Fibroblast of the aortic adventitia (primary cell): ENCODE results near the gene HOXA10. TPM values are rescaled to one million over a fixed set of nuclear protein-coding genes. Genes with fewer than 3 reads are reported as not detected.

Experiments
- DNase-seq: peaks from one replicate; pipeline ENCODE4 v3.0.0-alpha.2; 2010; ENCODE audit warnings: low read depth
- H3K4me3 ChIP-seq: 2 replicates; pipeline ENCODE4 v1.5.1; 2011; ENCODE audit warnings: low read depth, mild to moderate bottlenecking, control low read depth, low read length, moderate library complexity
- total RNA-seq: library from RNA; depleted of rRNA; stranded (reverse); fragments of >200 nt; gene quantifications from 2 replicates; pipeline ENCODE4 v1.2.3, GENCODE V29; 2012; ENCODE audit warnings: low replicate concordance
- TF ChIP-seq, protein P1 (sequence below): IDR thresholded peaks from 2 replicates; pipeline ENCODE4 v1.5.1; 2011; ENCODE audit warnings: mild to moderate bottlenecking, low read length, control low read depth, inconsistent platforms; ENCODE audit not compliant: insufficient read depth

Gene HOXA10
- total RNA-seq, 1 donor, result not detected

DNA sequence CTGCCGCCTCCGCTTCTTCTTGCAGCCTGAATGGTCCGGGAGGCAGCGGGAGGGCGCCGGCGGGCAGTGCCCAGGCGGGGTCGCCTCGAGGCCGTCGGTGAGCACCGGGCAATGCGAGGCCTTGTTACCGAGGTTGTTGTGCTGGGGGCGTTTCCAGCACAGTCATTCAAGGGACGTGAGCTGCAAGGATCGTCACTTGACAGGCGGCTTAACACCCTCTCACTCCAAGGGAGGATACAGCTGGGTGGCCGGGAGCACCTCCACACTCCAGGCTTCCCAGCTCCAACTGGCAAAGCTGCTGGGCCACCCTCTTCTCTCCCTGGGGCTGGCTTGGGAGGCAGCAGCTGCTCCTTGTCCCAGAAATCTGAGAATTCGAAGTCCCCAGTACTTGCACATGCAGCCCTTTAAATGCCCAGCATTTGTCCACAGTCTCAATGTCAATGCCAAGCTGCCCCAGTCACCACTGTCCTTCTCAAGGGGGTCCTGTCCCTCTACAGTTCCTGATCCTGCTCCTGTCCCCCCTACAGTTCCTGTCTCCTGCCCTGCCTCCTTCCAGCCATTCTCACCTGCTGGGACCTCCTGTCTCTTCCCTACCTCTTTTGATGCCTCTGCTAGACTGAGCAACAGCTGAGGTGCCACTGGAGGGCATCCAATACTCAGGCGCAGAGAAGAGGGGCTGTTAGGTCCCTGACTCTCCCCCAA, 15.3 kb upstream of the HOXA10 start:
- TF ChIP-seq, protein P1, sequence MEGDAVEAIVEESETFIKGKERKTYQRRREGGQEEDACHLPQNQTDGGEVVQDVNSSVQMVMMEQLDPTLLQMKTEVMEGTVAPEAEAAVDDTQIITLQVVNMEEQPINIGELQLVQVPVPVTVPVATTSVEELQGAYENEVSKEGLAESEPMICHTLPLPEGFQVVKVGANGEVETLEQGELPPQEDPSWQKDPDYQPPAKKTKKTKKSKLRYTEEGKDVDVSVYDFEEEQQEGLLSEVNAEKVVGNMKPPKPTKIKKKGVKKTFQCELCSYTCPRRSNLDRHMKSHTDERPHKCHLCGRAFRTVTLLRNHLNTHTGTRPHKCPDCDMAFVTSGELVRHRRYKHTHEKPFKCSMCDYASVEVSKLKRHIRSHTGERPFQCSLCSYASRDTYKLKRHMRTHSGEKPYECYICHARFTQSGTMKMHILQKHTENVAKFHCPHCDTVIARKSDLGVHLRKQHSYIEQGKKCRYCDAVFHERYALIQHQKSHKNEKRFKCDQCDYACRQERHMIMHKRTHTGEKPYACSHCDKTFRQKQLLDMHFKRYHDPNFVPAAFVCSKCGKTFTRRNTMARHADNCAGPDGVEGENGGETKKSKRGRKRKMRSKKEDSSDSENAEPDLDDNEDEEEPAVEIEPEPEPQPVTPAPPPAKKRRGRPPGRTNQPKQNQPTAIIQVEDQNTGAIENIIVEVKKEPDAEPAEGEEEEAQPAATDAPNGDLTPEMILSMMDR, result no peak
- H3K4me3 ChIP-seq, result no peak overlapping the region
- no peak for DNase-seq

DNA sequence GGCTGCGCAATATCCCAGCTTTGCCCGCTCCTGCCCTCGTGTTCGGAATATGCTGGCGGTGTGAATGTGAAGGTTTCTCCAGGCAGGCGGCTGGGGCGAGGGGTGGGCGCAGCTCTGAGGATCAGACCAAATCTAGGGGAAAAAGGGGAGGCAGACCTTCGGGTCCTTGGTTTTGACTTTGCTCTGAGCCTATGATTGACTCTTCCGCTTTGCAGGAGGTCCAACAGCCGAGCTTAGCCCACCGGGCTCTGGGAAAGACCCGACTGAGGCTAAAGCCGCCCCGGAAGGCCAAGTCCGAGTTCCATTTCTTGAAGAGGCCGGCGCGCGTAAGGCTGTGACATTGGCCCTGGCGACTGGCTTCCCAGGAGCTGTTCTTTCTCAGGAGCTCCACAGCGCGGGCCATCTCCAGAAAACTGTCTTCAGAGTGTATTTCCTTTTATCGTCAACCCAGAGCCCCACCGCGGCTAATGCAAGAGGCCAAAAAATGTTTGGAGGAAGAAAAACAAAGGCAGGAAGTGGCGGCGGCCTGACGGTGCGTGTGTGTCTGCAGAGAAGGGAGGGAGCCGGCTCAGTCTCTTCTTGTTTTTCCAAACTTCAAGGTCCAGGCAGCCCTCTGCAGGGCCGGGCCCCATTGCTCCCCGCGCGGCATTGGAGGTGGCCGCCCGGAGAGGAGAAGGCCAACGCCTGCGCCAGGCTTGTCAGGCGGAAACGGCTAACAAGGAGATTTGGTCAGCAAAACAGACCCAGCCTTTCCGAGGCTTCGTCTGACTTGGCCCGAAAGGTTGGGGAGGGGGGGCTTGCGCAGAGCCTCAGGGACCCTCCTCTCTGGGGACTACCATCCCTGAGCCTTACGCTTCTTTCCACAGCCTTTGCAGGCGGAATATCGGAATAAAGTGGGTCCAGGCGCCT, 14.5 kb upstream of the HOXA10 start:
- peak; percentile 28 for DNase-seq
- H3K4me3 ChIP-seq, result no peak overlapping the region
- TF ChIP-seq, protein P1, result no peak

DNA sequence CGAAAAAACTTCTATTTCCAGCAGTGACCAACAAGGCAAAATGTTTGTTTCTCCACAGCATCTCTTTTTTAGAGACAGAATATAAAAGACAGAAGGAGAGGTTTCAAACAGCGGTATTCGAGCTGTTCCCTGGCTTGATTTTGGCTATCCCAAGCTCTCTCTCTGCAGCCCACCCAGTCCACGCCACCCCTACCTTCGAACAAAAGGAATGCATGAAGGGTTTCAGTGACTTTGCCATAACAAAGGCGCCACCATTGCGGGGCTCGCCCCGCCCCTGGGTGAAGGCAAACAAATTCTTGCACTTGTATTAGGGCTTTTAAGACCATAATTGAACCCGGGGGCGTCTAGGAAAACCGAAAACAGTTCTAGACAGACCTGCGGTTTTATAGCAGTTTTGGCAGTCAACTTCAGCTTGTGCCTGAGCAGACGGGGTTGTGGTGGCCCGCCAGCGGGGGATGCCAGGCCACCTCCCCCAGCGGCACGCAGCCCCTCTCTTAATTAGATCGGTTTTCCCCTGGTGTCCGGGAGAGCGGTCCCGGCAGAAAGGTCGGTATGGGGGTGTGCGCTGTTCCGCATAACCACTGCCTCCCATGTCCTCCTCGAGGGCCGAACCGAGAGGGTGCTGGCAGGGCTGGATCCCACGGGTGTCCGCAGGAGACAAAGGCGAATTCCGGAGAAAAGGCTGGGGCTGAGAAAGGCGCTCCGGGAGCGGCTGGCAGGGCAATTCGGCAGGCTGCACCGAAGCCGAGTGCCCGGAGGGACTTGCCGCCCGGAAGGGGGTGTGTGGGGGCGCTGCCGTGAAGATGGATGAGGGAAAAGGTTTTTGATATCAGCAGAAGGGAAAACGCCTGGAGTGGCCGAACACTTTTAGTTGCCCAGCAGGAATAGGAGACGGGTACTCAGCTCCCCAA, 13.6 kb upstream of the HOXA10 start:
- no peak for DNase-seq
- TF ChIP-seq, protein P1, result no peak
- no peak overlapping the region for H3K4me3 ChIP-seq

DNA sequence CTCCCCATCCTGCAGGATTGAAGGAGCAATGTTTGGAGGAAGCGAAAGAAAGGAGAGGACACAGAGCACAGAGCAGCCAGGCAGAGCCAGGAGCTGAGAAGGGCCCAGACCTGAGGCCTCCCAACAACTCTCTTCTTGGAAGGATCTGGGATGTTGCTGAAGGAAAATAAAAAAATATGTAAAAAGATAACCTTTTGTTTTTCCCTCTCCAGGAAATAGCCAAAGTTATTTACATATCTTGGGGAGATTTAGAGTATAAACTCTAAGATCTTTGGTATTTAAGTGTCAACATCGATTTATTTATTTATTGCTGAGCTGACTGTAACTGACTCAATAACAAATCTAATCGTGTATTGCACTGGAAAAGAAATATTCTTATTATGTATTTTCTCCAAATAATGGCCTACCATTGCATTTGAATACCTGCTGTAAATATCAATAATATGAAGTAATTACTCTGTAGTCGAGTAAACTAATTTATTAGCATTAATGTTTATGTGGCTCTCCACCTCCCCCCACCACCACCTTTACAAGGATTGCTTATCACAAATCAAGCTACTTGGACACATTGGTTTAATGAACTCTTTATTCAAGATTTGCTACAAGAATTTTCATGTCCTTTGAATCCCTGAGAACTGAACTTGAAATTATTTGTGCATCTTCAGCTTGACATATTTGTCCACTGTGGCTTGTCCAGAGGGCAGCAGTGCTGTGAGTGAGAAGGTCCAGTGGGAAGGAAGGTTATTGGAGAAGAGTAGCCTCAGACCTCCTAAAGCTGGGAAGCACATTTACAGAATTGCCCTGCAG, 12.8 kb upstream of the HOXA10 start:
- no peak for DNase-seq
- TF ChIP-seq, protein P1, result no peak
- H3K4me3 ChIP-seq, result no peak overlapping the region

DNA sequence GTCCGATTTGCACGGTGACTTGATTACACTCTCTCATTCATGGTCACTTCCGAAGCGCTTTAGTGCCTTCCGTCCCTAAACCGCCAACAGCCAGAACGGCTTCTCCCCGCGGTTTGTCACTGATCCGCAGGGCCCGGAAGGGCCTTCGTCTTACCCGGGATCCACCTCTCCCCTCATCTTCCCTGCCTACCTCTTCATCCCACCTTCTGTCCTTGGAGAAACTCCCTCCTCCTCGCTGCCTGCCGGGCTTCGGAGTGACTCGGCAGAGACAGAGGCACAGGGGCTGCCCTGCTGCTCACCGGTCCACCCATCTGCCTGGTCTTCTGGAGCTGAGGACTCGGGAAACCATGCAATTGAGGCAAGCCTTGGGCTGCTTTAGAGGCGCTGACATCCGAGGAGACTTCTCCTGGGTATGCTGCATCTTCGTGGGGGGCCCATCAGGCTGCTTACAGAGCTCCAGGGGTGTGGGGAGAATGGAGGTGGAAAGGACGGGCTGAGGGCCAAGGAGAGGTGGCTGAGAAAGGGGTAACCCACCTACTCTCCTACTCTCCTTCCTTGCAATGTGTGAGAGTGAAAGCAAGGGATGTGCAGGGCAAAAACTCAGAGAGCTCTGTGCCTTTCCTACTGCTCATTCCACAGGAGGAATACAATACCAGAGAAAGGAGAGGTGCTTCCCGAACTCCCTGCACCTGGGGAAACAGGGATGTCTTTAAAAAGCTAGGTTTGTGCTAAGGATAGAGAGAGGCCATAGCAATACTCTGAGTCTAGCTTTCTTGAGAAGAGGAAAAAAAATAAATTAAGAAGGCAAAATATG, 11.9 kb upstream of the HOXA10 start:
- DNase-seq, result no peak
- H3K4me3 ChIP-seq, result no peak overlapping the region
- TF ChIP-seq, protein P1, result no peak
